BJ (cell line): ENCODE data around the gene MFSD12. TPM values are rescaled to one million over a fixed set of nuclear protein-coding genes. Genes with fewer than 3 reads are reported as not detected.

ENCODE experiments used
- CTCF ChIA-PET: fragments of 350-600 bp; formaldehyde crosslinking; extraction: SDS; loops from one replicate; lab custom pipeline; 2021; ENCODE audit warnings: antibody characterized with exemption, inconsistent platforms; lab: Yijun Ruan, JAX
- POLR2A ChIA-PET: fragments of 300-600 bp; sonication (Branson Sonifier 250); formaldehyde crosslinking; extraction: SDS; loops from one replicate; lab custom pipeline; 2021; ENCODE audit warnings: antibody characterized with exemption; lab: Charles Lee
- DNase-seq: peaks from one replicate; pipeline ENCODE4 v3.0.0-alpha.2; 2011; ENCODE audit warnings: low read depth
- H3K27me3 ChIP-seq: 2 replicates; pipeline ENCODE4 v1.6.0; 2011; ENCODE audit warnings: low read length; ENCODE audit not compliant: control insufficient read depth, insufficient read depth
- H3K36me3 ChIP-seq: 2 replicates; pipeline ENCODE4 v1.5.1; 2011; ENCODE audit warnings: low read length; ENCODE audit not compliant: control insufficient read depth, insufficient read depth
- H3K4me3 ChIP-seq: 2 replicates; pipeline ENCODE4 v1.5.1; 2011; ENCODE audit warnings: low read depth, mild to moderate bottlenecking, control low read depth, low read length
- polyA plus RNA-seq: library from polyadenylated mRNA; depleted of rRNA; stranded (reverse); fragments of >200 nt; gene quantifications from 2 replicates; pipeline ENCODE4 v1.2.3, GENCODE V29; 2011
- TF ChIP-seq, protein P1 (sequence below): IDR thresholded peaks from 2 replicates; pipeline ENCODE4 v1.5.1; 2011; ENCODE audit warnings: low read depth, mild to moderate bottlenecking, control low read depth, inconsistent platforms, low read length, moderate library complexity; ENCODE audit not compliant: insufficient read depth

The MFSD12 gene
- polyA plus RNA-seq, 1 experiment, result 54.7 TPM

- POLR2A ChIA-PET, result no interaction called here
- TF ChIP-seq, protein P1, sequence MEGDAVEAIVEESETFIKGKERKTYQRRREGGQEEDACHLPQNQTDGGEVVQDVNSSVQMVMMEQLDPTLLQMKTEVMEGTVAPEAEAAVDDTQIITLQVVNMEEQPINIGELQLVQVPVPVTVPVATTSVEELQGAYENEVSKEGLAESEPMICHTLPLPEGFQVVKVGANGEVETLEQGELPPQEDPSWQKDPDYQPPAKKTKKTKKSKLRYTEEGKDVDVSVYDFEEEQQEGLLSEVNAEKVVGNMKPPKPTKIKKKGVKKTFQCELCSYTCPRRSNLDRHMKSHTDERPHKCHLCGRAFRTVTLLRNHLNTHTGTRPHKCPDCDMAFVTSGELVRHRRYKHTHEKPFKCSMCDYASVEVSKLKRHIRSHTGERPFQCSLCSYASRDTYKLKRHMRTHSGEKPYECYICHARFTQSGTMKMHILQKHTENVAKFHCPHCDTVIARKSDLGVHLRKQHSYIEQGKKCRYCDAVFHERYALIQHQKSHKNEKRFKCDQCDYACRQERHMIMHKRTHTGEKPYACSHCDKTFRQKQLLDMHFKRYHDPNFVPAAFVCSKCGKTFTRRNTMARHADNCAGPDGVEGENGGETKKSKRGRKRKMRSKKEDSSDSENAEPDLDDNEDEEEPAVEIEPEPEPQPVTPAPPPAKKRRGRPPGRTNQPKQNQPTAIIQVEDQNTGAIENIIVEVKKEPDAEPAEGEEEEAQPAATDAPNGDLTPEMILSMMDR, result no peak
- Histone ChIP-seq H3K36me3 (peaks cover 18% of the 10 kb centered on the region), H3K27me3 (no peaks in the 10 kb centered on the region), H3K4me3 (no peak overlapping the region)
- CTCF ChIA-PET, result no interaction called here
- DNase-seq, result no peak
Observed at GRCh38 chr19:3516675-3517207, 40.6 kb downstream of the MFSD12 start.

DNA sequence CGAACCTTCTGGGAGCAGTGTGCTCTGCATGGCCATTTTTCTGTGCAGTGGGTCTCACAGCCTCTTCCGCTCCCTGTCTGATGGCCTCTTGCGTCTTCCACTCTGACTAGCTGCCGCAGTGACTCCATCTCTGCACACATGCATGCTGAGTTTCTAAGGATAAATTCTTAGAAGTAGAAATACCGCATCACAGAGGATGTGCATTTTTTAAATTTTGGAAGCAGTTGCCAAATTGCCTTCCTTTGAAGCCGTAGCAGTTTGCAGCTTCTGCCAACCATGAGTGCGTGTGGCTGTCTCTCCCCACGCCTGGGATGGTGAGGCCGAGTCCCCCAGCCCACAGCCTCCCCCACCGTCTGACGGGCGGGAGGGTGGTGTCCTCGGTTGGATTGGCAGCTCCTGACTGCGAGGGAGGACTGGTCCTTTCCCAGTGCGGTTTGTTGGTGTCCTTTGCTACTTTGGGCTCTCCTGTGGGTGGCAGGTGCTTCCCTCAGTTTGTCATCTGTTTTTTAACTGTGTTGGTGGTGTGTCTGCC is 41.4 kb downstream of the MFSD12 start:
- Histone ChIP-seq H3K4me3 (no peak overlapping the region), H3K27me3 (no peaks in the 10 kb centered on the region), H3K36me3 (peaks cover 19% of the 10 kb centered on the region)
- POLR2A ChIA-PET, result no interaction called here
- no peak for DNase-seq
- CTCF ChIA-PET, result interaction anchor here (1.2 kb wide), 1 partner anchor 19 kb away, joined by 3 read pairs; no protein-coding TSS in a partner anchor
- TF ChIP-seq, protein P1, result no peak

DNA sequence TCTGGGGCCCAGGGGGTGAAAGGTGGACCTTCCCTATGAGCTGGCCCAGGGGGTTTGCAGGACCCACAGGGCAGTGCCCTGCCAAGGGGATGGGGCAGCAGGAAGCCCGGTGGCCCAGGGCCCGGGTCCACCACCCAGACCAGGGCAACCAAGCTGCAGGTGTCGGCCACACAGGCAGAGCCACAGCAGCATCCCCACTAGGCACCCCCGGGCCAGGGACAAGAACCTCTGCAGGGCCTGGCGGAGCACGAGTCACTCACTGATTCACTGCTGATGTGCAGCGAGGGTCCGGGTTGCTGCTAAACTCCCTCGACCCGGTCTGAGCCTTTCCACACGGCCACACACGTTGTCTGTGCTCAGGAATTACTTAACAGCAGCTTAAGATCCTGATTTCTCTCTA is 42.5 kb downstream of the MFSD12 start:
- H3K4me3 ChIP-seq, result no peak overlapping the region
- ChIA-PET POLR2A (no interaction called here), CTCF (interaction anchor here (0.8 kb wide), 1 partner anchor 20 kb away, joined by 3 read pairs; no protein-coding TSS in a partner anchor)
- no peaks in the 10 kb centered on the region for H3K27me3 ChIP-seq
- TF ChIP-seq, protein P1, result no peak
- no peak for DNase-seq
- peaks cover 13% of the 10 kb centered on the region for H3K36me3 ChIP-seq

GRCh38 chr19:3513229-3514140 is 43.9 kb downstream of the MFSD12 start:
- TF ChIP-seq, protein P1, result no peak
- no peak for DNase-seq
- CTCF ChIA-PET, result interaction anchor here (1.3 kb wide), 1 partner anchor 31 kb away, joined by 4 read pairs; no protein-coding TSS in a partner anchor
- peaks cover 16% of the 10 kb centered on the region for H3K36me3 ChIP-seq
- POLR2A ChIA-PET, result no interaction called here
- H3K4me3 ChIP-seq, result no peak overlapping the region
- no peaks in the 10 kb centered on the region for H3K27me3 ChIP-seq
